ENCODE measurements around the gene PLXDC2. TPM values are rescaled to one million over a fixed set of nuclear protein-coding genes. Genes with fewer than 3 reads are reported as not detected.

The PLXDC2 gene
- total and polyA plus RNA-seq, 10 of the 15 experiments (the other 5 are each of a cell fraction or from before 2014, with no cell fraction given) = 0.05 to 1.8 (median 0.14) TPM; not detected in 2

DNA sequence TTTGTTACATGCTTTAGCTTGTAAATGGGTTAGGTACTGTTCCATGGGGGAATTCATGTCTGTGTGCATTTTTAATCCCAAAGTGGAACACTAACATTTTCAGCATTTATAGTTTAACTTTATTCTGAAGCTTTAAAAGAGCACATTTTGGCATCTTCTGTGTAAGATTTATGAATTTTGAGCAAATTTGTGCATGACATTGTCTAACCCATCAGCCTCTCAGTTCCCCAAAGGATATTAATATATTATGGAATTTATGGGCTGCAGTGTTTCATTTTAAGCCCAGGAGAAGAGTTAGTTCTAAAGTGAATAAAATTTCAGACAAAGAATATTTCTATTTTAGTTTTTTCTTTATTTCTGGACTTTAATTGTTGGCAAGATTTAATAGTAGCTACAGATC, 421.4 kb downstream of the PLXDC2 start:
- in situ Hi-C loops (cut with MboI) = no loop called here
- Histone ChIP-seq H3K27me3 (replicated peaks in 1 of 2; ENCODE audit: control insufficient read depth in 2 of 2, insufficient read depth in 2 of 2, low read length in 1 of 2) (no peaks in the 10 kb centered on the region), H3K4me3 (no peak overlapping the region), H3K27ac (ENCODE audit: control insufficient read depth, insufficient read depth) (no peak overlapping the region), H3K36me3 (ENCODE audit: control insufficient read depth in 2 of 2, insufficient read depth in 2 of 2, low read length in 1 of 2) (no peaks in the 10 kb centered on the region), H3K9me3 (replicated peaks; ENCODE audit: control insufficient read depth, insufficient read depth, low read length) (no peaks in the 10 kb centered on the region), H3K4me1 (ENCODE audit: control insufficient read depth, insufficient read depth, low read length) (no peaks in the 10 kb centered on the region), H4K20me1 (ENCODE audit: control insufficient read depth, insufficient read depth) (no peaks in the 10 kb centered on the region), H2AFZ (ENCODE audit: control insufficient read depth, low read depth, low read length) (no peak overlapping the region), H3K4me2 (ENCODE audit: control insufficient read depth, insufficient read depth) (no peak overlapping the region), H3K79me2 (ENCODE audit: control insufficient read depth, insufficient read depth, low read length) (no peaks in the 10 kb centered on the region), H3K9ac (ENCODE audit: control insufficient read depth, insufficient read depth, low read length) (no peak overlapping the region)
- DNase-seq (ENCODE audit: low read depth, low spot score) (no peak), FAIRE-seq (no peak), ATAC-seq (no peak)
- CTCF ChIA-PET = no interaction called here
- POLR2A ChIA-PET = no interaction called here
- RAD21 ChIA-PET (ENCODE audit: unreplicated experiment) = no interaction called here
- SMC1A ChIA-PET (ENCODE audit: uncharacterized antibody, unreplicated experiment) = interaction anchor here (0.6 to 1.7 kb wide), 2 partner anchors 416 to 898 kb away, joined by 3 read pairs; no protein-coding TSS in a partner anchor
- intact Hi-C loops (cut with micrococcal nuclease; ENCODE audit: unreplicated experiment) = no loop called here
- TF ChIP-seq, protein P1, sequence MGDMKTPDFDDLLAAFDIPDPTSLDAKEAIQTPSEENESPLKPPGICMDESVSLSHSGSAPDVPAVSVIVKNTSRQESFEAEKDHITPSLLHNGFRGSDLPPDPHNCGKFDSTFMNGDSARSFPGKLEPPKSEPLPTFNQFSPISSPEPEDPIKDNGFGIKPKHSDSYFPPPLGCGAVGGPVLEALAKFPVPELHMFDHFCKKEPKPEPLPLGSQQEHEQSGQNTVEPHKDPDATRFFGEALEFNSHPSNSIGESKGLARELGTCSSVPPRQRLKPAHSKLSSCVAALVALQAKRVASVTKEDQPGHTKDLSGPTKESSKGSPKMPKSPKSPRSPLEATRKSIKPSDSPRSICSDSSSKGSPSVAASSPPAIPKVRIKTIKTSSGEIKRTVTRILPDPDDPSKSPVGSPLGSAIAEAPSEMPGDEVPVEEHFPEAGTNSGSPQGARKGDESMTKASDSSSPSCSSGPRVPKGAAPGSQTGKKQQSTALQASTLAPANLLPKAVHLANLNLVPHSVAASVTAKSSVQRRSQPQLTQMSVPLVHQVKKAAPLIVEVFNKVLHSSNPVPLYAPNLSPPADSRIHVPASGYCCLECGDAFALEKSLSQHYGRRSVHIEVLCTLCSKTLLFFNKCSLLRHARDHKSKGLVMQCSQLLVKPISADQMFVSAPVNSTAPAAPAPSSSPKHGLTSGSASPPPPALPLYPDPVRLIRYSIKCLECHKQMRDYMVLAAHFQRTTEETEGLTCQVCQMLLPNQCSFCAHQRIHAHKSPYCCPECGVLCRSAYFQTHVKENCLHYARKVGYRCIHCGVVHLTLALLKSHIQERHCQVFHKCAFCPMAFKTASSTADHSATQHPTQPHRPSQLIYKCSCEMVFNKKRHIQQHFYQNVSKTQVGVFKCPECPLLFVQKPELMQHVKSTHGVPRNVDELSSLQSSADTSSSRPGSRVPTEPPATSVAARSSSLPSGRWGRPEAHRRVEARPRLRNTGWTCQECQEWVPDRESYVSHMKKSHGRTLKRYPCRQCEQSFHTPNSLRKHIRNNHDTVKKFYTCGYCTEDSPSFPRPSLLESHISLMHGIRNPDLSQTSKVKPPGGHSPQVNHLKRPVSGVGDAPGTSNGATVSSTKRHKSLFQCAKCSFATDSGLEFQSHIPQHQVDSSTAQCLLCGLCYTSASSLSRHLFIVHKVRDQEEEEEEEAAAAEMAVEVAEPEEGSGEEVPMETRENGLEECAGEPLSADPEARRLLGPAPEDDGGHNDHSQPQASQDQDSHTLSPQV (IDR thresholded peaks at IDR 0.05) = no peak
- no peak for TF ChIP-seq BMI1 (IDR thresholded peaks at IDR 0.05; ENCODE audit: borderline replicate concordance)
- no peak for TF ChIP-seq WRNIP1 (IDR thresholded peaks at IDR 0.05; ENCODE audit: borderline replicate concordance, low read depth, low read length)
- TF ChIP-seq HCFC1 (IDR thresholded peaks at IDR 0.05; ENCODE audit: low read length) = no peak
- no peak for TF ChIP-seq SMAD1 (IDR thresholded peaks at IDR 0.05; ENCODE audit: low read depth, partially characterized antibody)
- TF ChIP-seq MEF2B (IDR thresholded peaks at IDR 0.05; ENCODE audit: partially characterized antibody, poor library complexity, severe bottlenecking) = no peak
- no peak for TF ChIP-seq ZNF217 (IDR thresholded peaks at IDR 0.05)
- TF ChIP-seq SRF (IDR thresholded peaks at IDR 0.05; ENCODE audit: low read depth in 2 of 2, low read length in 2 of 2) = no peak
- TF ChIP-seq PML (IDR thresholded peaks at IDR 0.05; ENCODE audit: low read length) = no peak
- no peak for TF ChIP-seq SMARCA5 (IDR thresholded peaks at IDR 0.05)
- no peak for TF ChIP-seq IRF4 (IDR thresholded peaks at IDR 0.05; ENCODE audit: low read depth, low read length)
- TF ChIP-seq, protein P2, sequence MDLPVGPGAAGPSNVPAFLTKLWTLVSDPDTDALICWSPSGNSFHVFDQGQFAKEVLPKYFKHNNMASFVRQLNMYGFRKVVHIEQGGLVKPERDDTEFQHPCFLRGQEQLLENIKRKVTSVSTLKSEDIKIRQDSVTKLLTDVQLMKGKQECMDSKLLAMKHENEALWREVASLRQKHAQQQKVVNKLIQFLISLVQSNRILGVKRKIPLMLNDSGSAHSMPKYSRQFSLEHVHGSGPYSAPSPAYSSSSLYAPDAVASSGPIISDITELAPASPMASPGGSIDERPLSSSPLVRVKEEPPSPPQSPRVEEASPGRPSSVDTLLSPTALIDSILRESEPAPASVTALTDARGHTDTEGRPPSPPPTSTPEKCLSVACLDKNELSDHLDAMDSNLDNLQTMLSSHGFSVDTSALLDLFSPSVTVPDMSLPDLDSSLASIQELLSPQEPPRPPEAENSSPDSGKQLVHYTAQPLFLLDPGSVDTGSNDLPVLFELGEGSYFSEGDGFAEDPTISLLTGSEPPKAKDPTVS (IDR thresholded peaks at IDR 0.05; ENCODE audit: low read depth, low read length) = no peak
- no peak for TF ChIP-seq YY1 (IDR thresholded peaks at IDR 0.05; ENCODE audit: low read depth, low read length)
- TF ChIP-seq, protein P3, sequence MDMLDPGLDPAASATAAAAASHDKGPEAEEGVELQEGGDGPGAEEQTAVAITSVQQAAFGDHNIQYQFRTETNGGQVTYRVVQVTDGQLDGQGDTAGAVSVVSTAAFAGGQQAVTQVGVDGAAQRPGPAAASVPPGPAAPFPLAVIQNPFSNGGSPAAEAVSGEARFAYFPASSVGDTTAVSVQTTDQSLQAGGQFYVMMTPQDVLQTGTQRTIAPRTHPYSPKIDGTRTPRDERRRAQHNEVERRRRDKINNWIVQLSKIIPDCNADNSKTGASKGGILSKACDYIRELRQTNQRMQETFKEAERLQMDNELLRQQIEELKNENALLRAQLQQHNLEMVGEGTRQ (IDR thresholded peaks at IDR 0.05; ENCODE audit: borderline replicate concordance, low read depth, low read length) = no peak
- no peak for TF ChIP-seq SREBF1 (IDR thresholded peaks at IDR 0.05; ENCODE audit: low read length)
- no peak for TF ChIP-seq SREBF2 (IDR thresholded peaks at IDR 0.05; ENCODE audit: low read length)
- no peak for TF ChIP-seq SPI1 (IDR thresholded peaks at IDR 0.05; ENCODE audit: borderline replicate concordance, insufficient read depth, low read depth, low read length)
- TF ChIP-seq, protein P4, sequence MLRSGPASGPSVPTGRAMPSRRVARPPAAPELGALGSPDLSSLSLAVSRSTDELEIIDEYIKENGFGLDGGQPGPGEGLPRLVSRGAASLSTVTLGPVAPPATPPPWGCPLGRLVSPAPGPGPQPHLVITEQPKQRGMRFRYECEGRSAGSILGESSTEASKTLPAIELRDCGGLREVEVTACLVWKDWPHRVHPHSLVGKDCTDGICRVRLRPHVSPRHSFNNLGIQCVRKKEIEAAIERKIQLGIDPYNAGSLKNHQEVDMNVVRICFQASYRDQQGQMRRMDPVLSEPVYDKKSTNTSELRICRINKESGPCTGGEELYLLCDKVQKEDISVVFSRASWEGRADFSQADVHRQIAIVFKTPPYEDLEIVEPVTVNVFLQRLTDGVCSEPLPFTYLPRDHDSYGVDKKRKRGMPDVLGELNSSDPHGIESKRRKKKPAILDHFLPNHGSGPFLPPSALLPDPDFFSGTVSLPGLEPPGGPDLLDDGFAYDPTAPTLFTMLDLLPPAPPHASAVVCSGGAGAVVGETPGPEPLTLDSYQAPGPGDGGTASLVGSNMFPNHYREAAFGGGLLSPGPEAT (IDR thresholded peaks at IDR 0.05; ENCODE audit: low read depth) = no peak
- BruUV-seq (replicated peaks) = no TSS peak
